Measurements from ENCODE around the gene OR10J5.

The OR10J5 gene, protein sequence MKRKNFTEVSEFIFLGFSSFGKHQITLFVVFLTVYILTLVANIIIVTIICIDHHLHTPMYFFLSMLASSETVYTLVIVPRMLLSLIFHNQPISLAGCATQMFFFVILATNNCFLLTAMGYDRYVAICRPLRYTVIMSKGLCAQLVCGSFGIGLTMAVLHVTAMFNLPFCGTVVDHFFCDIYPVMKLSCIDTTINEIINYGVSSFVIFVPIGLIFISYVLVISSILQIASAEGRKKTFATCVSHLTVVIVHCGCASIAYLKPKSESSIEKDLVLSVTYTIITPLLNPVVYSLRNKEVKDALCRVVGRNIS

DNA sequence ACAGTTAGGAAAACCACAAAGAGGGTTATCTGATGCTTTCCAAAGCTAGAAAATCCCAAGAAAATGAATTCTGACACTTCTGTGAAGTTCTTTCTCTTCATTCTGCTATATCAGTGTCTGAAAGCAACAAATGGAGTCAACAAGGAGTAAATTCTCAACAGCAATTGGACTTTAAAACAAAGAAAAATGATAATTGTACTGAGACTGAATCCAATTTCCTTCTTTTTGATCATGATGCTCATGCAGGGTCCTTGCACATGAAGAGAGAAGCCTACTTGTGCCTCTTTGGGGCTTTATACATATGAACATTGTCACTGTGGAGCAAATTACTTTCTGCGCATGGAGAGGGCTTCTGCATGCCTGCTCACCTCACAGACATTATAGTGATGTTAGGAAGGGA lies at the start of gene OR10J5:
Gene OR10J5 (minus strand): TSS at position 101 of the 400 bp plus-strand sequence. CDS start 0 bp downstream, at position 101.
- H3K36me3 ChIP-seq (ENCODE audit: control insufficient read depth, insufficient read depth, low read length): no peaks in the 10 kb centered on the region
- H3K4me1 ChIP-seq (ENCODE audit: control insufficient read depth, insufficient read depth, low read length): no peaks in the 10 kb centered on the region
- no peak within 1 kb of the TSS for H3K9ac ChIP-seq (ENCODE audit: low read length)
- H3K4me3 ChIP-seq (ENCODE audit: low read length): no peak within 1 kb of the TSS
- H3K27ac ChIP-seq (ENCODE audit: low read depth, low read length): no peak within 1 kb of the TSS
- H3K27me3 ChIP-seq (ENCODE audit: control insufficient read depth, insufficient read depth, low read length): no peaks in the 10 kb centered on the region

- Histone ChIP-seq H3K36me3 (ENCODE audit: control insufficient read depth, insufficient read depth, low read length) (no peaks in the 10 kb centered on the region), H3K4me1 (ENCODE audit: control insufficient read depth, insufficient read depth, low read length) (no peaks in the 10 kb centered on the region), H3K27ac (ENCODE audit: low read depth, low read length) (no peak overlapping the region), H3K27me3 (ENCODE audit: control insufficient read depth, insufficient read depth, low read length) (no peaks in the 10 kb centered on the region), H3K9ac (ENCODE audit: low read length) (no peak overlapping the region), H3K4me3 (ENCODE audit: low read length) (no peak overlapping the region)
These were observed 48.7 kb upstream of the OR10J5 start for GRCh38 chr1:159584536-159584935.

GRCh38 chr1:159581422-159581821 lies 45.6 kb upstream of the OR10J5 start:
- H3K9ac ChIP-seq (ENCODE audit: low read length): no peak overlapping the region
- no peaks in the 10 kb centered on the region for H3K27me3 ChIP-seq (ENCODE audit: control insufficient read depth, insufficient read depth, low read length)
- H3K27ac ChIP-seq (ENCODE audit: low read depth, low read length): no peak overlapping the region
- no peaks in the 10 kb centered on the region for H3K36me3 ChIP-seq (ENCODE audit: control insufficient read depth, insufficient read depth, low read length)
- no peak overlapping the region for H3K4me3 ChIP-seq (ENCODE audit: low read length)
- H3K4me1 ChIP-seq (ENCODE audit: control insufficient read depth, insufficient read depth, low read length): no peaks in the 10 kb centered on the region

DNA sequence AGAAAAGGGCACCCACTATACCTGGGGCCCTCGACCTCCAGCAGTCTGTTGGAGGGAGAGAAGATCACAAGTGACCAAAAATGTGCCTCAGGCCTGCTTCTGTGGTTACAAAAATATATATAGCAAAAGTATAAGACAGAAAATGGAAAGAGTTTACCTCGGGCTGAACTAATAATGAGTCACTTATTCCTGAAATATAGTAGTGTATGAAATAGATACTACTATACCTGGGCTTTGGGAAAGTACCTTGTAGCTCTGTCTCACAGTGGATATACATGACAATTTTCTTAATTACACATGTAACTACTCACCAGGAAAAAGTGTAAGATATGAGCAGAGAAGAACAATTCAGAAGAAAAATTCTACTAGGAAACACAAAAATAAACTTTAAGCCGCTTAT lies 44.5 kb upstream of the OR10J5 start:
- Histone ChIP-seq H3K4me3 (ENCODE audit: low read length) (no peak overlapping the region), H3K9ac (ENCODE audit: low read length) (no peak overlapping the region), H3K4me1 (ENCODE audit: control insufficient read depth, insufficient read depth, low read length) (no peaks in the 10 kb centered on the region), H3K27ac (ENCODE audit: low read depth, low read length) (no peak overlapping the region), H3K36me3 (ENCODE audit: control insufficient read depth, insufficient read depth, low read length) (no peaks in the 10 kb centered on the region), H3K27me3 (ENCODE audit: control insufficient read depth, insufficient read depth, low read length) (no peaks in the 10 kb centered on the region)

DNA sequence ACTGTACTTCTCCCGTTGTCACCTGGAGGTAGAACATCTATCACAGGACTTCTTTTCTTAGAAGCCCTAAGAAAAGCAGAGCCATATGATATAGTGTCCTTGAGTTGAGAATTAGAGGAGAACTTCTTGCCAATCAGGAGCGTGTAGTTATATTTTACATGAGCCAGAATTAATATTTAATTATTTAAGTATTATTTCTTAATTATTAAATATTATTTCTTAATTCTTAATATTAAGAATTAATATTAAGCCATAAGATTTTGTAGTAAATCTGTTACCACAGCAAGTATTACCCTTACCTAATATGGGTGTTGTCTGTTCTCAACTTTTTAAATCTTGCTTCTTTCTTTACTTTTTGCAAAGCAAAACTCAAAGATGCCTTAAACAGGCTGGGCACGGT lies 41.6 kb upstream of the OR10J5 start:
- no peaks in the 10 kb centered on the region for H3K4me1 ChIP-seq (ENCODE audit: control insufficient read depth, insufficient read depth, low read length)
- H3K27ac ChIP-seq (ENCODE audit: low read depth, low read length): no peak overlapping the region
- H3K9ac ChIP-seq (ENCODE audit: low read length): no peak overlapping the region
- no peaks in the 10 kb centered on the region for H3K36me3 ChIP-seq (ENCODE audit: control insufficient read depth, insufficient read depth, low read length)
- no peaks in the 10 kb centered on the region for H3K27me3 ChIP-seq (ENCODE audit: control insufficient read depth, insufficient read depth, low read length)
- H3K4me3 ChIP-seq (ENCODE audit: low read length): no peak overlapping the region

DNA sequence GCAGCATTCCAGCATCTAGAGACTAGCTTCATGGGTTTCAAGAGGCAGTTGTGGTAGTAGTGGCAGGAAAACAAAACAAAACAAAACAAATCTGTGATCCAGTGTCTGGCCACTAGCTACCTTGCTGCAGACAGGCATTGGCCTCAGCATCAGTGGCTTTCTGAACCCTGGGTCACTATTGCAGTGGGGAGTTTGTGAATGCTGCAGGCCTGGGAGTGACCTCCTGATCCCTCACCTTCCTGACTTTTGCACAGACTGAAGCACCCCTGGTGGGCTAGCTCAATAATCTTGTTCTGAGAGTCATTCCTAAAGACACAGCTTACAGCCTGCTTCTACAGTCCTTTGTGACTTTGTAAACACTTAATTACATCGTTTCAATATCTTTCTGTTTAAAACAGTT lies 26.9 kb upstream of the OR10J5 start:
- Histone ChIP-seq H3K9ac (ENCODE audit: low read length) (no peak overlapping the region), H3K27ac (ENCODE audit: low read depth, low read length) (no peak overlapping the region), H3K27me3 (ENCODE audit: control insufficient read depth, insufficient read depth, low read length) (no peaks in the 10 kb centered on the region), H3K36me3 (ENCODE audit: control insufficient read depth, insufficient read depth, low read length) (no peaks in the 10 kb centered on the region), H3K4me3 (ENCODE audit: low read length) (no peak overlapping the region), H3K4me1 (ENCODE audit: control insufficient read depth, insufficient read depth, low read length) (no peaks in the 10 kb centered on the region)

DNA sequence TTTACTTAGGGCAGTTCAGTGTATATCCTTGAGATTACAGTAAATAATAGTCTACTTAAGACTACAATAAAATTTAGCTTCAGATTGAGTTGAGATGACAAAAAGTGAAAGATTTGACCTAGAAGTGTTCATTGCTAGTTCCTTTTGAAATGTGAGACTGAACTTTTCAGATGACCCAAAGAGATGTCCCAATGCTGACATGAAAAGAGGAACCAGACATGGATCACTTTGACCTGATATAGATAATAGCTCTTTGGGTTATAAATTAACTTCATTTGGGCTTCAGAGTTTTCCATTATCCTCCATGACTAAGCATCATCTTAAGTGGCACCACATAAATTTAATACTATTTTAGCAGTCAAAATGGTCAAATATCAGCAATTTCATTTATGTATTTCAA lies 25.7 kb upstream of the OR10J5 start:
- Histone ChIP-seq H3K27me3 (ENCODE audit: control insufficient read depth, insufficient read depth, low read length) (no peaks in the 10 kb centered on the region), H3K9ac (ENCODE audit: low read length) (no peak overlapping the region), H3K27ac (ENCODE audit: low read depth, low read length) (no peak overlapping the region), H3K4me3 (ENCODE audit: low read length) (no peak overlapping the region), H3K36me3 (ENCODE audit: control insufficient read depth, insufficient read depth, low read length) (no peaks in the 10 kb centered on the region), H3K4me1 (ENCODE audit: control insufficient read depth, insufficient read depth, low read length) (no peaks in the 10 kb centered on the region)

DNA sequence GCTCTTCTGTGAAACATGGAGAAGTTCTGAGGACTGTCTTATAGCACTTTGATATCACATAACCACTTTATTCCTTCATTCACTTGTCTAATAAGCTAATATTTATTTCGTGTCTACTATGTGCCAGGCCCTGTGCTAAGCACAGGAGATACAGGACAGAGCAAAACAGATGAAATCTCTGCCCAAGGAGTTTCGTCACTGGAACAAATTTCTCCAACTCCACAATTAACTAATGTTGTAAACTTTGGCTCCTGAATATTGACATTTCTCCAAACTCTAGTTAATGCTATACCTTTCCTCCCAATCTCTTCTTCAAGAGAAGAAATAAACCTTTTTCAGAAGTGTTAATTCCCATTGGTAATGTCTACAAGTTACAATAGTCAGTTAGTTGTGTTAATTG lies 24.8 kb upstream of the OR10J5 start:
- no peaks in the 10 kb centered on the region for H3K27me3 ChIP-seq (ENCODE audit: control insufficient read depth, insufficient read depth, low read length)
- H3K9ac ChIP-seq (ENCODE audit: low read length): no peak overlapping the region
- no peaks in the 10 kb centered on the region for H3K36me3 ChIP-seq (ENCODE audit: control insufficient read depth, insufficient read depth, low read length)
- H3K4me3 ChIP-seq (ENCODE audit: low read length): no peak overlapping the region
- H3K4me1 ChIP-seq (ENCODE audit: control insufficient read depth, insufficient read depth, low read length): no peaks in the 10 kb centered on the region
- no peak overlapping the region for H3K27ac ChIP-seq (ENCODE audit: low read depth, low read length)

DNA sequence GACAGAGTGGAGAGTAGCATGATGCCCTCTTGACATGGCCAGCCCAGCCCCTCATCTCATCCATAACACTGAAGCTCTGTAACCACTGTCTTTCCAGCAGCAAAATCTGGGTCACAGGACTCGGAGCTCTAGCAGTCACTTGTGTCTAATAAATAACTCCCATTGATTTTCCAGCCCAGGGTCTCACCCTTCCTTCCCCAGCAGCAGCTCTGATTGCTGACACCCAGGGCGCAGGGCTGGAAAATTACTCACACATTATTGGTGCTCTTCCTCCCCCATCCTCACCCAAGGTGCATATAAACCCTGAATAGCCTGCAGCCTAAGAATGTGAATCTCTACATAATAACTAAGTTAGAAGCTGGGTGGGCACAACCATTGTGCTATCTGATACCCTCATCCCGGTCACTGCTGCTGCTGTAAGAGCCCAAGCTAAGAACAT lies 21.1 kb upstream of the OR10J5 start:
- H3K4me1 ChIP-seq (ENCODE audit: control insufficient read depth, insufficient read depth, low read length): no peaks in the 10 kb centered on the region
- no peak overlapping the region for H3K27ac ChIP-seq (ENCODE audit: low read depth, low read length)
- no peaks in the 10 kb centered on the region for H3K27me3 ChIP-seq (ENCODE audit: control insufficient read depth, insufficient read depth, low read length)
- H3K9ac ChIP-seq (ENCODE audit: low read length): no peak overlapping the region
- H3K36me3 ChIP-seq (ENCODE audit: control insufficient read depth, insufficient read depth, low read length): no peaks in the 10 kb centered on the region
- no peak overlapping the region for H3K4me3 ChIP-seq (ENCODE audit: low read length)

DNA sequence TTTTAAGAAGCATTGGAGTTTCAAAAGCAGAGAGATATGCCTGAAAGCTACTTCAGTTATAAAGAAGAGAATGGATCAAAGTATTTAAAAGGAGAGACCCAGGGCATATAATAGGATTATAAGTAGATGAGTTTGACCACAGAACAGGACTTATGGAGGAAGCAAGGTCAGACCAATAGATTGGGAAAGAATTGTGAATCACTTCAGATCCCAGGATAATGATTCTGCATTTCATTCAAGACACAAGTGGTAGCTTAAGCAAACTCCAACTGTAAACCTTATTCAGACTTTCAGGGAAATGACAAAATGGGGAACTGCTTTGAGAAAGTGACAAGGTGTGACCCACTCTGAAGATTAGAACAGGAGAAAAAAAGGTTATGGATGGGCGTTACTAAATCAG lies 18.9 kb upstream of the OR10J5 start:
- Histone ChIP-seq H3K9ac (ENCODE audit: low read length) (no peak overlapping the region), H3K27me3 (ENCODE audit: control insufficient read depth, insufficient read depth, low read length) (no peaks in the 10 kb centered on the region), H3K36me3 (ENCODE audit: control insufficient read depth, insufficient read depth, low read length) (no peaks in the 10 kb centered on the region), H3K4me1 (ENCODE audit: control insufficient read depth, insufficient read depth, low read length) (no peaks in the 10 kb centered on the region), H3K27ac (ENCODE audit: low read depth, low read length) (no peak overlapping the region), H3K4me3 (ENCODE audit: low read length) (no peak overlapping the region)

- Histone ChIP-seq H3K4me1 (ENCODE audit: control insufficient read depth, insufficient read depth, low read length) (no peaks in the 10 kb centered on the region), H3K9ac (ENCODE audit: low read length) (no peak overlapping the region), H3K27me3 (ENCODE audit: control insufficient read depth, insufficient read depth, low read length) (no peaks in the 10 kb centered on the region), H3K27ac (ENCODE audit: low read depth, low read length) (no peak overlapping the region), H3K36me3 (ENCODE audit: control insufficient read depth, insufficient read depth, low read length) (no peaks in the 10 kb centered on the region), H3K4me3 (ENCODE audit: low read length) (no peak overlapping the region)
These were observed 18.5 kb upstream of the OR10J5 start for GRCh38 chr1:159554261-159554660.

DNA sequence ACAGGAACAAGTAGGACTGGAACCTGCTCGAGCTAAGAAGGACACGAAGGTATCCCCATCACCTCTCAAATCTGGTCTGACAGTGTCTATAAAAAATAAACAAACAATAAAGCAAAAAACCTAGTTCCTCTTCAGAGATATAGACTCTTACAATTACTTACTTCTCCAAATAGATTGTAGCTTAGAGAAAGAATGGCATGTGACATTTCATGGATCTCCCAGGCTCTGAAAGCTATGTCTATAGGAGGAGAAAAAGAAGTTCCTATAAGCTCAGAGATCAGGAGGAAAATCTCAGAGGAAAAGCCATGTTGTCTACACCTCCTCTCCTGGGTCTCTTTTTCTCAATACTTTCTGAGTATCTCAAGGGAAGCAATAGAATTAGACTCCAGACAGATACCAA lies 12.3 kb upstream of the OR10J5 start:
- H3K27ac ChIP-seq (ENCODE audit: low read depth, low read length): no peak overlapping the region
- H3K36me3 ChIP-seq (ENCODE audit: control insufficient read depth, insufficient read depth, low read length): no peaks in the 10 kb centered on the region
- H3K4me1 ChIP-seq (ENCODE audit: control insufficient read depth, insufficient read depth, low read length): no peaks in the 10 kb centered on the region
- H3K9ac ChIP-seq (ENCODE audit: low read length): no peak overlapping the region
- no peak overlapping the region for H3K4me3 ChIP-seq (ENCODE audit: low read length)
- H3K27me3 ChIP-seq (ENCODE audit: control insufficient read depth, insufficient read depth, low read length): no peaks in the 10 kb centered on the region

- Histone ChIP-seq H3K36me3 (ENCODE audit: control insufficient read depth, insufficient read depth, low read length) (no peaks in the 10 kb centered on the region), H3K27me3 (ENCODE audit: control insufficient read depth, insufficient read depth, low read length) (no peaks in the 10 kb centered on the region), H3K27ac (ENCODE audit: low read depth, low read length) (no peak overlapping the region), H3K4me1 (ENCODE audit: control insufficient read depth, insufficient read depth, low read length) (no peaks in the 10 kb centered on the region), H3K9ac (ENCODE audit: low read length) (no peak overlapping the region), H3K4me3 (ENCODE audit: low read length) (no peak overlapping the region)
These were observed 2.9 kb downstream of the OR10J5 start for GRCh38 chr1:159532922-159533321.

All from rectal smooth muscle tissue (tissue), 1 donor.